Stimulated activated CD8-positive, alpha-beta memory T cell treated with anti-CD3 and anti-CD28 coated beads, Interleukin-15, amount 100 ng/mL, for 4 hours (primary cell): Measurements from ENCODE around the gene CFAP52.
"Not testable (repeated sequence)": the region's sequence is repeated elsewhere in the genome, so short reads cannot be mapped to it uniquely, and the experiment has no call there.

Experiments used
- DNase-seq, 2 donors: peaks; one replicate each; pipeline ENCODE4 v3.0.0-alpha.2; 2020; ENCODE audit warnings: low read depth in 2 of 2

CFAP52 gene

GRCh38 chr17:9576521-9577372 is at the start of gene CFAP52:
Gene CFAP52, plus strand, starts transcription at chr17:9576642. Its CDS starts 54 bp downstream, at chr17:9576696.
- DNase-seq = peak; percentile 53 to 64

- DNase-seq = no peak
These were observed 48.7 kb upstream of the CFAP52 start for GRCh38 chr17:9527788-9528187.

GRCh38 chr17:9529033-9529700 is 47.3 kb upstream of the CFAP52 start:
- no peak for DNase-seq

GRCh38 chr17:9531034-9531433 is 45.4 kb upstream of the CFAP52 start:
- DNase-seq = no peak

- DNase-seq = no peak
These were observed 43.7 kb upstream of the CFAP52 start for GRCh38 chr17:9532715-9533114.

GRCh38 chr17:9533441-9533840 is 43.0 kb upstream of the CFAP52 start:
- no peak for DNase-seq

GRCh38 chr17:9536061-9536460 is 40.4 kb upstream of the CFAP52 start:
- no peak for DNase-seq

GRCh38 chr17:9537177-9537776 is 39.2 kb upstream of the CFAP52 start:
- no peak for DNase-seq

- no peak for DNase-seq
These were observed 37.8 kb upstream of the CFAP52 start for GRCh38 chr17:9538626-9539025.

GRCh38 chr17:9541718-9542117 is 34.7 kb upstream of the CFAP52 start:
- no peak for DNase-seq

- DNase-seq = no peak
These were observed 32.2 kb upstream of the CFAP52 start for GRCh38 chr17:9544221-9544620.

- no peak for DNase-seq
These were observed 27.2 kb upstream of the CFAP52 start for GRCh38 chr17:9549215-9549614.

- no peak for DNase-seq
These were observed 23.3 kb upstream of the CFAP52 start for GRCh38 chr17:9553181-9553580.

GRCh38 chr17:9553596-9553995 is 22.8 kb upstream of the CFAP52 start:
- no peak for DNase-seq

GRCh38 chr17:9554715-9555114 is 21.7 kb upstream of the CFAP52 start:
- DNase-seq = not testable (repeated sequence)

GRCh38 chr17:9557161-9557755 is 19.2 kb upstream of the CFAP52 start:
- DNase-seq = no peak

- DNase-seq = no peak
These were observed 18.6 kb upstream of the CFAP52 start for GRCh38 chr17:9557857-9558256.

GRCh38 chr17:9564104-9564503 is 12.3 kb upstream of the CFAP52 start:
- no peak for DNase-seq

- no peak for DNase-seq
These were observed 10.4 kb upstream of the CFAP52 start for GRCh38 chr17:9566067-9566466.

GRCh38 chr17:9566739-9567138 is 9.7 kb upstream of the CFAP52 start:
- not testable (repeated sequence) for DNase-seq

GRCh38 chr17:9568004-9568403 is 8.4 kb upstream of the CFAP52 start:
- DNase-seq = no peak

- no peak for DNase-seq
These were observed 7.4 kb upstream of the CFAP52 start for GRCh38 chr17:9568957-9569588.
